ENCODE results near the gene MTUS2.
"Not testable (repeated sequence)": the region's sequence is repeated elsewhere in the genome, so short reads cannot be mapped to it uniquely, and the experiment has no call there.

Gene MTUS2

GRCh38 chr13:28964052-28964451, 143.9 kb downstream of the MTUS2 start:
- no peak for DNase-seq

GRCh38 chr13:28964803-28965202, 144.7 kb downstream of the MTUS2 start:
- DNase-seq, result no peak

GRCh38 chr13:28967029-28967915, 147.1 kb downstream of the MTUS2 start:
- no peak for DNase-seq

- no peak for DNase-seq
These were observed 156.1 kb downstream of the MTUS2 start for GRCh38 chr13:28976195-28976594.

GRCh38 chr13:28976636-28977035, 156.5 kb downstream of the MTUS2 start:
- no peak for DNase-seq

GRCh38 chr13:28978574-28978973, 158.4 kb downstream of the MTUS2 start:
- DNase-seq, result no peak

GRCh38 chr13:28981530-28981929, 161.4 kb downstream of the MTUS2 start:
- DNase-seq, result no peak

- DNase-seq, result no peak
These were observed 163.5 kb downstream of the MTUS2 start for GRCh38 chr13:28983641-28984040.

- no peak for DNase-seq
These were observed 164.2 kb downstream of the MTUS2 start for GRCh38 chr13:28984326-28984725.

- DNase-seq, result no peak
These were observed 164.7 kb downstream of the MTUS2 start for GRCh38 chr13:28984825-28985224.

- DNase-seq, result not testable (repeated sequence)
These were observed 170.2 kb downstream of the MTUS2 start for GRCh38 chr13:28990378-28990777.

GRCh38 chr13:28991764-28992163, 171.6 kb downstream of the MTUS2 start:
- DNase-seq, result no peak

GRCh38 chr13:29000826-29001225, 180.7 kb downstream of the MTUS2 start:
- DNase-seq, result no peak

- DNase-seq, result no peak
These were observed 185.1 kb downstream of the MTUS2 start for GRCh38 chr13:29005035-29005762.

GRCh38 chr13:29005763-29006120, 185.6 kb downstream of the MTUS2 start:
- DNase-seq, result no peak

- no peak for DNase-seq
These were observed 186.3 kb downstream of the MTUS2 start for GRCh38 chr13:29006359-29006850.

GRCh38 chr13:29008296-29008695, 188.2 kb downstream of the MTUS2 start:
- DNase-seq, result no peak

- DNase-seq, result no peak
These were observed 200.2 kb downstream of the MTUS2 start for GRCh38 chr13:29020314-29020713.

GRCh38 chr13:29021311-29021710, 201.2 kb downstream of the MTUS2 start:
- no peak for DNase-seq

GRCh38 chr13:29021717-29022116, 201.6 kb downstream of the MTUS2 start:
- no peak for DNase-seq

GRCh38 chr13:29022410-29022809, 202.3 kb downstream of the MTUS2 start:
- DNase-seq, result no peak

- DNase-seq, result no peak
These were observed 202.8 kb downstream of the MTUS2 start for GRCh38 chr13:29022968-29023367.

GRCh38 chr13:29024783-29025182, 204.6 kb downstream of the MTUS2 start:
- no peak for DNase-seq

- no peak for DNase-seq
These were observed 208.7 kb downstream of the MTUS2 start for GRCh38 chr13:29028868-29029267.
